ENCODE results near the gene USPL1.
A peak's percentile ranks its signal among the peaks of the same experiment; 100 is the strongest.

Gene USPL1

GRCh38 chr13:30659980-30660379 is 42.3 kb downstream of the USPL1 start:
- DNase-seq (ENCODE audit: low spot score): no peak

- DNase-seq (ENCODE audit: low spot score): no peak
Observed at GRCh38 chr13:30660796-30661195, 43.1 kb downstream of the USPL1 start.

- DNase-seq (ENCODE audit: low spot score): no peak
Observed at GRCh38 chr13:30664689-30665275, 47.1 kb downstream of the USPL1 start.

DNA sequence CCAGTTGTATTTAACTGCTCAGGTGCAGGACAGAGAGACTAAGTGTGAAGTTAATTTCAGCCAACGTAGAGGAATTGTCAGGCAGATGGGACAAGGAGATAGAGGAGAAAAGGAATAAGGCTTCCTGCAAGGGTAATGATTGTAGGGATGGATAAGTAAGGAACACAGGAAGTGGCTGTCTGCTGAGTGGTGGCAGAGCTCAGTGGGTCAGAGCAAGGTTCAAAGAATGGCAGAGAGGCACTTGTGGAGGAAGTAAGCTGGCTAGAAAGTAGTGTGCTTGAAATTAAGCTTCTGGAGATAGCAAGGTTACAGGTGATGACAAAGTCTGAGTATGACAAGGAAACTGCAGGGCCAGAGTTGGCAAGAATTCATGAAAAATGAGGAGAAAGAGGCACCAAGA is 47.9 kb downstream of the USPL1 start:
- no peak for DNase-seq (ENCODE audit: low spot score)

DNA sequence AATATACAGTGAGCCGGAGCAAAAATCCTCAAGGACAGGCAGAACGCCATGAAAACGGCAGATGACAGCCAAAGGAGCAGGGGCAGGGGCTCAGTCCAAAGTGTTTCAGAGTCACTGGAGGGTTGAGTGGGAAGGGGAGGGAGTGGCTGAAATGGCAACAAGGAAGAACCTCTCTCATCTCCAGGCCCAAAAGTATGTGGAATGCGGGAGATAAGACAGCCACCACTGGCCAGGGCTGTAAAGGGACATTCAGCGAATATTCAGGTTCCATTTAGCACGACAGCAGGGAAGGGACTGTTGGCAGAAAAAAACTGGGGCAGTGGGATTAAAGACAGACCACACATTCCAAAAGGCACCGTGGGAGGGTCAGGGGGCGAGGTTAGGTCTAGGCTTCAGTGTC is 48.4 kb downstream of the USPL1 start:
- no peak for DNase-seq (ENCODE audit: low spot score)

DNA sequence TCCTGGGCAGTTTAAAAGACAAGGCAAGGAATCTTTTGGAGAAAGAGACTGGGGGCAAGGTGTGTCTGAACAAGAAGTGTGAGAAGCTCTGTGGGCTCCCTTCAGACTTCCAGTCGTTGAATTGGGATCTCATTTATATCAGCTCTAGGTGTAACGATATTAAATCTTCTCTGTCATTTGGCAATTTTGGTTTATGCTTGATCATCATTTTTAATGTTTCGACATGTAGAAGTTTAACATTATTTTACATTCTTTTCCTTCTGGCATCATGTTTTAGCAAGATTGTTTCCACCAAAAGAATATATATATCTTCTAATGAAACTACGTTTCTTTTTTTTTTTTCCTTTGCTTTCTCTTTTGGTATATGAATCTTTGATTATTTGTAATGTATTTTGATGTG is 49.3 kb downstream of the USPL1 start:
- DNase-seq (ENCODE audit: low spot score): no peak

DNA sequence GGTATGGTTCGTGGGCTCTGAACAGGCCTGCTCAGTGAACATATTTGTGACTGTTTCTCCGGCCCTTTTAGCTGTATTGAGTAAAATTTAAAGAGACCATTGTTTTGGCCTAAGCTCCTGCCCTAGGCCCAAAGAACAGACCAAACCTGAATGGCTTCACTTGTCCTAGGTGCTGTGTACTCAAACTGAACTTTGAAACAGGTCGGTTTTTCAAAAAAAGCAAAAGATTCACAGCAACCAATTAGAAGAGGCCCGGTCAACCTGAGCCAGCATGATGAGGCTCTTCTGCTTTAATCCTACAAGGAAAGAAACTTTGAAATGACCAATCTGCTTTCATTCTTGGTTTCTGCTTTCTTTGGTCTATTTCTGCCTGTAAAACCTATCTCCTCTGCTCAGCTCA is 50.6 kb downstream of the USPL1 start:
- no peak for DNase-seq (ENCODE audit: low spot score)

DNA sequence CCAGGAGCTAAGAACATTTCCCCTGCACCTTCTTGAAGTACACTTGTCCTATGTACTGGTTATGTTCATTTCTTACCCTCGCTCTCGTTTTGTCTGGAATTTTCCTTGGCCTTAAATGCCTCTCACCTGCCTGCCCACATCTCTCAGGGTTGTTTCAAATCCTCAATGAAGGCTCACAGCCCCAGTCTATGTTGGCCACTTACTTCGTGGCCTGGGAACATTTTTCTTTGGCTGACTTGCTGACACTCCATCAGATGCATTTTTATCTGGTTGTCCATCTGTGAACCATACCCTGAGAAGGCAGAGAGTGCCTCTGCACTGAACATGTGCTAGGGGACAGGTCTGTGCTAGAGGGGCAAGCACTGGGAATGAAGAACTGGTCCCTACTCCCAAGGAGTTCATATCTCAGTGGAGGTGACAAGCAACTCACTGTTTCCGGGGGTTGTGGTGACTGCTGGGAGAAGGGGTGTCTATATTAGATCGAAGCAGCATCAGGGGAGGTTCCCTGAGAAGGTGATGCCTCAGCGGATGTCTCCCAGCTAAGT is 53.6 kb downstream of the USPL1 start:
- no peak for DNase-seq (ENCODE audit: low spot score)

GRCh38 chr13:30673669-30674521 is 56.2 kb downstream of the USPL1 start:
- DNase-seq (ENCODE audit: low spot score): peak; percentile 55

- DNase-seq (ENCODE audit: low spot score): no peak
Observed at GRCh38 chr13:30675717-30676116, 58.0 kb downstream of the USPL1 start.

DNA sequence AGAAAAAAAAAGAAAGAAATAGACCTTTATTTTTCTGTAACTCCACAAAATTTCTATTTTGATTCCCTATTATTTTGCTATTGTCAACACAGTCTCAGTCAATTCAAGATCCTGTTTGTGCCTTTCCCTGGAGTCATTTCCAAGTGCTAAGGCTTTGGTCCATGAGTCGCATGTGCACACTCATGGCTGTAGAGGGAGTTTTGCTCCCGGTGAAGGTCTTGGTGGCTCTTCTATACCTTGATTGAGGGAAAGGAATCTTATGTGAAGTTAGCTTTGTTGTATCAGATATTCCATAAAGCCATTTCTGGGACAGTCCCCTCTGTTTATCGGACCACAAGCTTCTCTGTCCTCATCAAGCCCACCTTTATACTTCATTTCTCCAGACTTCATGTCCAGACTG is 59.0 kb downstream of the USPL1 start:
- DNase-seq (ENCODE audit: low spot score): no peak

DNA sequence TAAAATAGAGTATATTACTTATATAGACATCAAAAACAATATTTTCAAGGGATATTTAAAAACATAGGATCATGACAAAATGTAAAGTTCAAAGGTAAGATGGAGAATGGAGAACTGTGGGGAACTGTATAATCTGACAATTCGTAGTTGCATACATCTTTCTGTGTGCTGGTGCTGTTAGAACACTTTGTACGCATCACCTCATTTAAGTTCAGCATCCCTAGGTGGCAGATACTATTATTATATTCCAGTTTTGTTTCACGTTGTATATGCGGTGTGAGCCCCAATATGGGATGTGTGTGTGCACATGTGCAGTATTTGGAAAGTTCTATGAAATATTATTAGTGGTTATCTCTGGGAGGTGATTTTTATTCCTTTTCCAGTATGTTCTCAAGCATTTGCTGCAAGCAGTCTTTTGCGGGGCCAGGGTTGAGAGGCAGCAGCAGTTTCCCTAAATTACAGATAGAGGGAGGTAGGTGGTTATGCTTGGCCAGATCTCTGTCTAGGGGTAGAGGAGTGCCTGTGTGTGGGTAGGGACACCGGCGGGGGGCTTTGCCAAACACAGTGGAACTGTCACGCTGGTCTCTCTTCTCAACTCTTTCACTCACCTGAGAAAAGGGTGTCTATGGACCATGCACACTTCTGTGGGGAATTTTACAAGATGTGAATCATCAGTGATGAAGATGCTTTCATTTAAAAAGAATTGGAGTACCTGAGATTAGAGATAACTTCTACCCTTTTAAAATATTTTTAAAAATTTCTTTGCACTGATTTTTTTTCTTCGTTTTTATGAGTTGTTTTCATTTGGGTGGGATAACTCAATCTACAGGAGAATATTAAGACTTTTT is 62.0 kb downstream of the USPL1 start:
- DNase-seq (ENCODE audit: low spot score): no peak

DNA sequence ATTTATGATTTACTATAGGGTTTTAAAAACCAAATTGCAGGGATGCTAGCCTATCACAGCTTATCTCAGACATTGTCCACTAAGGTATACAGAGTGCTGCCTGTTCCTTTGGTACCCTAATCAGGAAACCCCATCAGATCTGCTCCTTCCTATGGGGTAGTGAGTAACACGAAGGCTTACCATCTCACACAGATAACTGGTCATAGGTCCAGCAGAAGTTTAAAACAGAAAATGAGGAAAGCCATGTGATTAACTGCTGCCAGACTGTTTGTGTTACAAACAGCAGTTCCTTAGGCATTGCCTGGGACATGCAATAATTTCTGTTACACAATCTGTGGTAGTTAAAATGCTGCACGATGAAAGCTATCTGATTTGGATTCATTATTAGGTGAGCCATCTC is 64.1 kb downstream of the USPL1 start:
- no peak for DNase-seq (ENCODE audit: low spot score)

GRCh38 chr13:30685320-30685859 is 67.7 kb downstream of the USPL1 start:
- DNase-seq (ENCODE audit: low spot score): no peak

GRCh38 chr13:30685987-30686386 is 68.3 kb downstream of the USPL1 start:
- no peak for DNase-seq (ENCODE audit: low spot score)

- no peak for DNase-seq (ENCODE audit: low spot score)
Observed at GRCh38 chr13:30687601-30688000, 69.9 kb downstream of the USPL1 start.

DNA sequence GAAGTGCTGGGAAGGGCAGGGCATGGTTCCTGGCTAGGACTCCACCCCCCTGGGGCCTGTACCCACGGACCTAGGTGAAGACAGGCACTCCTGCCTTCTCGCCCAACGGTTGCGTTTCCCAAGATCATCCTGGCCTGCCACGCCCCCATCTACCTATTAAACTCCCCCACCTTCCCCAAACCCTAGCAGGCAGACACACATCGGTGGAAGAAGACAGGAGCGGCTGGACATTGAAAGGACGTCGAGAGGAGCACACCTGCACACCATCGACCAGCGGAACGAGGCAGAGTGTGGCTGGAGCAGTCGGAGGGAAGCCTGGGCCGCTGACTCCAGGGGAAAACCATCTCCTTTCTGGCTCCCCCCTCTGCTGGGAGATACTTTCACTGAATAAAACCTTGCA is 72.0 kb downstream of the USPL1 start:
- no peak for DNase-seq (ENCODE audit: low spot score)

DNA sequence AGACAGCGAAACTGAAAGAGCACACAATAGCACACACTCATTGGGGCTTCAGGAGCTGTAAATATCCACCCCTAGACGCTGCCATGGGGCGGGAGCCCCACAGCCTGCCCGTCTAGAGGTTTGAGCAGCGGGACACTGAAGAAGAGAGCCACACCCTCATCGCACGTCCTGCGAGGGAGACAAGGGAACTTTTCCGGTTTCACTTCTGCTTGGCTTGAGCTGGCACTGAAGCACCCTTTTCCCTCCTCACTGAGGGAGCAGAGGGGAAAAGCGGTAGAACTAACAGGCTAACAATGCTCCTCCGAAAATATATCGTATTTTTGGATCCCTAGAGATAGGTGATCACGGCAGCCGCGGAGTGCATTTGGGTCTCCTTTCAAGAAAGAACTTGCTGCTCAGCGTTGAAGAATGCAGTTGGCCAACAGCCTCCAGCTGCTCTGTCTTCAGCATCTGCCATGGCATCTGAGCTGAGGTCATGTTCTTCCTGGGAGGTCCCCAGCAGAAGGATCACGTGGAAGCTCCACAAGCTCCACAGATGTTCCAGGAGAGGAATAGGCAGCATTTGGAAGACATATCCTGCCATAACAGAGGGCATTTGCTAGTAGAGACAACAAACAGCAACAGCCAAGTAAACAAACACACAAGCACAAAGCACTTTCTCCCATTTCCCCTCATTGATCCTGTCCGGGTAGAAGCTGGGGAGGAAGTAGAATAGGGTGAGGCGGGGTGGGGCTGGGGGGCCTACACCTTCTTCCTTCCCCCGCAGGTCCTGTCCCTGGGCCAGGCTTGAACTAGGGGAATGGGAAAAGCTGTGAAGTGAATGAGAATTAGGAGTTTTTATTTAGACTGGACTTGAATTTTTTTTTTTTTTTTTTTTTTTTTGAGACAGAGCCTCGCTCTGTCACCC is 72.8 kb downstream of the USPL1 start:
- no peak for DNase-seq (ENCODE audit: low spot score)

GRCh38 chr13:30692113-30692512 is 74.4 kb downstream of the USPL1 start:
- DNase-seq (ENCODE audit: low spot score): no peak

GRCh38 chr13:30696278-30697176 is 78.8 kb downstream of the USPL1 start:
- no peak for DNase-seq (ENCODE audit: low spot score)
